ENCODE results near the gene CCNI2.

- TF ChIP-seq POLR2A (IDR thresholded peaks at IDR 0.05; ENCODE audit: low read length) (no peak), GATA1 (IDR thresholded peaks at IDR 0.05; ENCODE audit: low read depth, low read length) (no peak)
Measured at GRCh38 chr5:132779961-132780360, 32.7 kb downstream of the CCNI2 start.
